Measurements from ENCODE around the gene TMEM205.

DNA sequence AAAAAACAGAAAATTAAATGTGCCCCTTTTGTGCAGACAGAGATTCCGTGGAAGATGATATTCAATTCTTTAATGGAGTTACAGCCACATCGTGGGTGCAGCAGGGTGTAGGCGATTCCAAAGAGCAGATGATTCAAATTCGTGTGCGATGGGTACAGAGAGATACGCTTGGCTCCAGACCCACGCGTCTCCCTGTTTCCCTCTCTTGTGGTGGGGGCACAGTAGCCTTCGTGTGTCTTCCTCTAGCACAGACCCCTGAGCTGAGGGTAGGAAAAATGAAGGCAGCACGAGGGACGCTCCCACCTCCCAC, 45.3 kb downstream of the TMEM205 start:
- TF ChIP-seq EZH2 (IDR thresholded peaks at IDR 0.05; ENCODE audit: insufficient read depth, low read length), result no peak
- TF ChIP-seq CTCF (IDR thresholded peaks at IDR 0.05; ENCODE audit: insufficient read depth, low read depth, low read length), result no peak

Data from astrocyte (in vitro differentiated cells and primary cell).